Lung (tissue), 12 donors: ENCODE results near the gene TP73. TPM values are rescaled to one million over a fixed set of nuclear protein-coding genes. Genes with fewer than 3 reads are reported as not detected.

Source experiments
- ATAC-seq: fragments of 200-7000 bp; cut with Tn5 transposase; one replicate; pipeline ENCODE4 v1.9.1; 2020; ENCODE audit warnings: moderate number of reproducible peaks; ENCODE audit not compliant: insufficient read depth, low FRiP score
- DNase-seq, 3 donors: peaks; one replicate each; pipeline ENCODE4 v3.0.0-alpha.2; 2013 to 2017
- H3K27ac ChIP-seq, 2 donors: one replicate each; pipeline ENCODE4 v1.5.1; 2013; ENCODE audit warnings: mild to moderate bottlenecking in 2 of 2, moderate library complexity in 2 of 2, control low read depth in 1 of 2, inconsistent platforms in 1 of 2, low read depth in 1 of 2, low read length in 1 of 2
- H3K27me3 ChIP-seq, 3 donors: one replicate each; pipeline ENCODE4 v1.5.1; 2013; ENCODE audit warnings: low read length in 2 of 3; ENCODE audit not compliant: control insufficient read depth in 3 of 3, insufficient read depth in 3 of 3
- H3K36me3 ChIP-seq, 4 donors: one replicate each; pipeline ENCODE4 v1.5.1; 2013; ENCODE audit warnings: low read length in 4 of 4, mild to moderate bottlenecking in 1 of 4, moderate library complexity in 1 of 4; ENCODE audit not compliant: control insufficient read depth in 4 of 4, insufficient read depth in 4 of 4
- H3K4me1 ChIP-seq, 5 donors: one replicate each; pipeline ENCODE4 v1.5.1; 2013; ENCODE audit warnings: low read length in 5 of 5, mild to moderate bottlenecking in 2 of 5, moderate library complexity in 1 of 5; ENCODE audit not compliant: control insufficient read depth in 5 of 5, insufficient read depth in 5 of 5
- H3K4me3 ChIP-seq: one replicate; pipeline ENCODE4 v1.5.1; 2013; ENCODE audit warnings: mild to moderate bottlenecking, control low read depth, moderate library complexity
- H3K9ac ChIP-seq, 2 donors: one replicate each; pipeline ENCODE4 v1.5.1; 2013; ENCODE audit warnings: low read length in 2 of 2, control low read depth in 1 of 2; ENCODE audit not compliant: insufficient read depth in 1 of 2
- H3K9me3 ChIP-seq, 4 donors: one replicate each; pipeline ENCODE4 v1.5.1; 2013; ENCODE audit warnings: low read length in 3 of 4, mild to moderate bottlenecking in 1 of 4, moderate library complexity in 1 of 4; ENCODE audit not compliant: control insufficient read depth in 4 of 4, insufficient read depth in 3 of 4
- whole genome bisulfite sequencing, 2 donors: extraction: QIAGEN DNeasy Blood & Tissue Kit; methylation state at CpG; one replicate each; pipeline ENCODE4 v1.1.7; 2013; 5-methylcytosine and 5-hydroxymethylcytosine counted together
- polyA plus RNA-seq, 2 donors: library from polyadenylated mRNA; stranded (reverse); fragments of 200-250 nt; gene quantifications; one replicate each; pipeline ENCODE4 v1.2.1, GENCODE V29; 2013
- total RNA-seq, 2 donors: library from RNA; depleted of rRNA in 1 of 2; stranded (reverse); fragments of >200 nt in 1 of 2; gene quantifications; one replicate each; pipeline ENCODE4 v1.2.1, GENCODE V29; 2014 to 2021
- TF ChIP-seq, protein P1 (sequence below): IDR thresholded peaks from 2 replicates; pipeline ENCODE4 v1.5.1; 2012; ENCODE audit warnings: mild to moderate bottlenecking; ENCODE audit errors: control extremely low read depth, extremely low read depth
- donor health status: control.
- donor health status: control.
- donor health status: Bipolar disorder and iron deficiency.
- donor health status: healthy.
- donor health status: DM: yes; HTN: yes; CAD: no.

Gene TP73
- total and polyA plus RNA-seq, 4 donors, result 1.7 to 12.3 (median 2.2) TPM

DNA sequence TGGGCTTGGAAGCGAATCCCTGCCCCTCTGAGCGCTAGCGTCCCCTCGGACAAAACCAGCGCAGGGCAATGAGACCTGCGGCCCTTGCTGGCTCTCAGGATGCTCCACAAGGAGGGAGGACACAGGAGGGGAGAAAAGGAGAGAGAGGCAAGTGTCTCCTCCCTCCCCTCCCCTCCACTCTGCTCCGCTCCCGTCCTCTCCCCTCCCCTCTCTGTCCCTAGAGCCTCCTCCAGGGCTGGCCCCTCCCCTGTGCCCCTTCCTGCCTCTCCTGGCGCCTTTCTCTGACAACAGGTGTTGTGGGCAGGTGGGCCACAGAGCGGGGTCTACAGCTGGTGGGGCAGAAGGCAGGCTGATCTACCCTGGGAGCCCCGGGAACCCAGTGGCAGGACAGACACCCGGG lies 35.2 kb downstream of the TP73 start:
- DNase-seq (no peak), ATAC-seq (no peak)
- H3K4me1 ChIP-seq, result no peaks in the 10 kb centered on the region
- H3K36me3 ChIP-seq, result no peaks in the 10 kb centered on the region
- H3K4me3 ChIP-seq, result no peak overlapping the region
- H3K9me3 ChIP-seq, result no peaks in the 10 kb centered on the region
- 81 to 84% methylated on average over 9 to 12 of the region's 12 CpGs for WGBS, 2 donors
- no peak overlapping the region for H3K27ac ChIP-seq
- no peak overlapping the region for H3K9ac ChIP-seq
- TF ChIP-seq, protein P1, sequence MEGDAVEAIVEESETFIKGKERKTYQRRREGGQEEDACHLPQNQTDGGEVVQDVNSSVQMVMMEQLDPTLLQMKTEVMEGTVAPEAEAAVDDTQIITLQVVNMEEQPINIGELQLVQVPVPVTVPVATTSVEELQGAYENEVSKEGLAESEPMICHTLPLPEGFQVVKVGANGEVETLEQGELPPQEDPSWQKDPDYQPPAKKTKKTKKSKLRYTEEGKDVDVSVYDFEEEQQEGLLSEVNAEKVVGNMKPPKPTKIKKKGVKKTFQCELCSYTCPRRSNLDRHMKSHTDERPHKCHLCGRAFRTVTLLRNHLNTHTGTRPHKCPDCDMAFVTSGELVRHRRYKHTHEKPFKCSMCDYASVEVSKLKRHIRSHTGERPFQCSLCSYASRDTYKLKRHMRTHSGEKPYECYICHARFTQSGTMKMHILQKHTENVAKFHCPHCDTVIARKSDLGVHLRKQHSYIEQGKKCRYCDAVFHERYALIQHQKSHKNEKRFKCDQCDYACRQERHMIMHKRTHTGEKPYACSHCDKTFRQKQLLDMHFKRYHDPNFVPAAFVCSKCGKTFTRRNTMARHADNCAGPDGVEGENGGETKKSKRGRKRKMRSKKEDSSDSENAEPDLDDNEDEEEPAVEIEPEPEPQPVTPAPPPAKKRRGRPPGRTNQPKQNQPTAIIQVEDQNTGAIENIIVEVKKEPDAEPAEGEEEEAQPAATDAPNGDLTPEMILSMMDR, result no peak
- no peaks in the 10 kb centered on the region for H3K27me3 ChIP-seq

DNA sequence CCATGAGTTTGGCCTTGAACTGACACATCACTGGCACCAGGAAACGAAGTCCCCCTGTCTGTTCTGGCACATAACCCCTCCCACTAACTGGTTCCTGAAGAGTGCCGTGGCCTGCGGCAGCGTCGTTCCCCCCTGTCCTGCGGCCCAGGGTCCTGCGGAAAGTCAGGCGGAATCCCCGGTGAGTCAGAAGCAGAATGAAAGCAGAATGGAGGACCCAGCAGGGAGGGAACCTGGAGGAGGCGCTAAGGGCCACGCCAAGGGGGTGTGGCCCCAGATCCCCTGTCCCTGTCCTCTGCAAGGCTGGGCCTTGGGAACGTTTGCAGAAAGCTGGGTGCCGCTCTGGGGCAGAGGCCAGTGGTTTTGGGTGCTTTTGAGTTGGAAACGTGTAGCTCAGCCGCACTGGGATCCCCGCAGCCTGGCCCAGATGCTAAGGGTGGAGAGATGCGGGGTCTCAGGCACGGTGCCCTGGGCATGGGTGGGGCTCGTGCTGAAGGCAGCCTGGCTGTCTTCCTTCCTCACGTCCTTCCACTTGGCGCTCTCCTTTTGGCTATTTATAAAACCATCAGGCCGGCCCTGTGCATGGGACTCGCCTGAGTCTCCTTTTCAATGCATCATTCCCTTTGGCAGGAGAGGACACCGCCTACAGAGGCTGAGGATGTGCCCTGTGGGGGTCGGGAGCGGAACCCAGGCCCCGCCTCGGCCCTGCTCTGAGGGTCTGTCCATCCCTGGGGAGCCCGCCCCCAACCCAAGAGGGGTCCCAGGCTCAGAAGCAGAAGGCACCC lies 36.2 kb downstream of the TP73 start:
- H3K9ac ChIP-seq, result no peak overlapping the region
- ATAC-seq, result no peak
- H3K4me3 ChIP-seq, result no peak overlapping the region
- no peak for DNase-seq
- no peaks in the 10 kb centered on the region for H3K27me3 ChIP-seq
- no peaks in the 10 kb centered on the region for H3K9me3 ChIP-seq
- H3K27ac ChIP-seq, result no peak overlapping the region
- 60 to 68% methylated on average over 29 of the region's 29 CpGs for WGBS, 2 donors
- TF ChIP-seq, protein P1, result no peak
- no peaks in the 10 kb centered on the region for H3K36me3 ChIP-seq
- no peaks in the 10 kb centered on the region for H3K4me1 ChIP-seq

DNA sequence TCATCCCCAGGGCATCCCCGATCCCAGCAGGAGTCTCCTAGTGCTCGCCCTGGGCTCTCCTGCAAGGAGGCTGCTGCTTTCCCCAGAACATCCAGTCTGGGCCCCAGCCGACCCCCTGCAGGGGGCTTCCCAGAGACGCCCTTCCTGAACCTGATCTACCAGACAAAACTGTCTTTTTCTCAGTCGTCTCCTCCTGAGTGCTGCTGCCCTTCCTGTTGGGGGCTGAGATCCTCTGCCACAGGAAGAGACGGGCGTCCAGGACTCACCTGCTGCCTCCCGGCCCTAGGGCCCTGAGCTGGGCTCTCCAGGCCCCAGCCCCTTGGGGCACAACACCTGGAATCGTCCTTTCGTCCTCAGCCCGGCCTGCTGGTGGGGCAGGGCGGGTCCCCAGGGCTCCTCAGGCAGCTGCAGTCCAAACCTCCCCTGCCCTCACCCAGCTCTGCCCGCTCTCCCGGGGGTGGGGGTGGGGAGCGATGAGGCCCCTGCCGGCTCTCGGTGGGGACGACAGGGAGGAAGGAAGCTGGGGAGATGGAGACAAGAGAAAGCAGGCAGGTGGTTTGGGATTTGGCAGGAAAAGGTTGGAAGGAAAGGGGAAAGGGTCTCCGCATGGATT lies 36.9 kb downstream of the TP73 start:
- DNase-seq, result no peak
- 55 to 58% methylated on average over 19 of the region's 19 CpGs for WGBS, 2 donors
- Histone ChIP-seq H3K4me3 (no peak overlapping the region), H3K27ac (no peak overlapping the region), H3K27me3 (no peaks in the 10 kb centered on the region), H3K36me3 (no peaks in the 10 kb centered on the region), H3K9ac (no peak overlapping the region), H3K9me3 (no peaks in the 10 kb centered on the region), H3K4me1 (no peaks in the 10 kb centered on the region)
- TF ChIP-seq, protein P1, result no peak
- ATAC-seq, result no peak
